ENCODE data around the gene P2RY14.
A peak's percentile ranks its signal among the peaks of the same experiment; 100 is the strongest.

Gene P2RY14

DNA sequence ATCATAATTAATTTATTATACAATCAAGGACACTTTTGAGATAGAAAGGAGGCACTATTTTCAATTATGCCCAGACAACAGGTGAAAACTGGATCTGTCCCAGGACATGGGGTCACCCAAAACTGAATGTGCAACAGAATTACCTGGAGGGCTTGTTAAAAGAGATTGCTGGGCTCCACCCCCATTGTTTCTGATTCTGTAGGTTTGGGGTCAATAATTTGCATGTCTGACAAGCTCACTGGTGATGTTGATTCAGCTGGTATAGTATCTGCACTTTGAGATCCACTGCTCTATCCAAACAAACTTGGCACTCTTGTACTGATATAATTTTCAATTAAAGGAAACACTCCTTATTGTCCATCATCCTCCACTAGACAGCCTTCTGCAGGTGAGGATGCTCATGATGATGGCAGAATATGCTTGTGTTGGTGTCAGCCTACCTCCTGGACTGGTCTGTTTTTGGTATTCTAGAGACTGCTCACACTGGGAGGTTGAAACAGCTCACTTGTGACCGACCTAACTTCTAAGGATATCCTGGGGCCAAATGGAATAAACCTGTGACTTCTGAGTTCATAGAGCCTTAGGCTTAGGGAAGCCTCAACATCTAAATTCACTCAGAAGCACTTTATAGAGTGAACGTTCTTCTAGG, 2.2 kb downstream of the P2RY14 start:
- Histone ChIP-seq H3K36me3 (ENCODE audit: control insufficient read depth, low read depth, low read length) (no peaks in the 10 kb centered on the region), H3K9me3 (ENCODE audit: control insufficient read depth, low read depth, low read length) (no peaks in the 10 kb centered on the region), H3K4me1 (ENCODE audit: control insufficient read depth, low read depth, low read length) (no peaks in the 10 kb centered on the region), H3K9ac (ENCODE audit: low read length) (no peak overlapping the region), H3K4me3 (ENCODE audit: low read length) (no peak overlapping the region), H3K27ac (ENCODE audit: low read length) (no peak overlapping the region), H3K27me3 (ENCODE audit: control insufficient read depth, insufficient read depth, low read length) (no peaks in the 10 kb centered on the region)

DNA sequence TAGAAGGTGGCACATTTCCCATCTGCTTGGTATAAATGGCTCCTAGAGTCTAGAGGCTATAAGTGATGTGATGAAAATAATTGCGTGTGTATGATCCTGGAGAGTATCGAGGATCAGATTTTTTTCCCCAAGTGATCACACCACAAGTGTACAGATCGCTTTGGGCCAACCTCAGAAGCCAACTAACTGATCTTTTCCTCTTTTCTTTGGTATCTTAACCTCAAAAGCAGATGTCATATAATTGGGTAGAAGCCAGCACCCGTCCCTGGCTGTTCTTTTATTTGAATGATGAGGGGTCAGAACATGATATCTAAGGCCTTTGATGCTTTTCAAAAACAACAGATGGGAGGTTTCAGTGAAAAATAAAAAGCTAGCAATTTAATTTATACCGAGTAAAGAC, 3.3 kb downstream of the P2RY14 start:
- Histone ChIP-seq H3K36me3 (ENCODE audit: control insufficient read depth, low read depth, low read length) (no peaks in the 10 kb centered on the region), H3K9ac (ENCODE audit: low read length) (no peak overlapping the region), H3K4me1 (ENCODE audit: control insufficient read depth, low read depth, low read length) (no peaks in the 10 kb centered on the region), H3K27me3 (ENCODE audit: control insufficient read depth, insufficient read depth, low read length) (no peaks in the 10 kb centered on the region), H3K4me3 (ENCODE audit: low read length) (no peak overlapping the region), H3K27ac (ENCODE audit: low read length) (no peak overlapping the region), H3K9me3 (ENCODE audit: control insufficient read depth, low read depth, low read length) (no peaks in the 10 kb centered on the region)

DNA sequence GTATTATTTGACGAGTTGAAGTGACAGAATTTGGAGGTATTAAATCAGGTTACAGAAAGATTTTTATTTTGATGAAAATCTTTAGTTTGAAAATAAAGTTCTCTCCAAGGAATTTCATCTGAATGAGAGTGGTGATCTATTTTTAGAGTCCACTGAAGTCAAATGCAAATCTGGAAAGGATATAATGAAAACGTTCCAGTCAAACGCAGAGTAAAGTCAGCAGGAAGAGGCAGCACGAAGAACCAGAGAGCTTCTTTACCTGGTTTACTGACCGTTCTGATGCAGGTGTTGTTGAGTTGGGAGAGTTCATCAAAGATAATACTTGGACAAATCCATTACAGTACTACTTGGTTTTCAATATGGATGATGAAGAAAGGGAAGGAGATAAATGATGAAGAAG, 8.7 kb downstream of the P2RY14 start:
- H3K9me3 ChIP-seq (ENCODE audit: control insufficient read depth, low read depth, low read length) = no peaks in the 10 kb centered on the region
- H3K27ac ChIP-seq (ENCODE audit: low read length) = no peak overlapping the region
- no peak overlapping the region for H3K9ac ChIP-seq (ENCODE audit: low read length)
- peaks cover 13% of the 10 kb centered on the region for H3K4me1 ChIP-seq (ENCODE audit: control insufficient read depth, low read depth, low read length)
- H3K4me3 ChIP-seq (ENCODE audit: low read length) = no peak overlapping the region
- no peaks in the 10 kb centered on the region for H3K27me3 ChIP-seq (ENCODE audit: control insufficient read depth, insufficient read depth, low read length)
- no peaks in the 10 kb centered on the region for H3K36me3 ChIP-seq (ENCODE audit: control insufficient read depth, low read depth, low read length)

DNA sequence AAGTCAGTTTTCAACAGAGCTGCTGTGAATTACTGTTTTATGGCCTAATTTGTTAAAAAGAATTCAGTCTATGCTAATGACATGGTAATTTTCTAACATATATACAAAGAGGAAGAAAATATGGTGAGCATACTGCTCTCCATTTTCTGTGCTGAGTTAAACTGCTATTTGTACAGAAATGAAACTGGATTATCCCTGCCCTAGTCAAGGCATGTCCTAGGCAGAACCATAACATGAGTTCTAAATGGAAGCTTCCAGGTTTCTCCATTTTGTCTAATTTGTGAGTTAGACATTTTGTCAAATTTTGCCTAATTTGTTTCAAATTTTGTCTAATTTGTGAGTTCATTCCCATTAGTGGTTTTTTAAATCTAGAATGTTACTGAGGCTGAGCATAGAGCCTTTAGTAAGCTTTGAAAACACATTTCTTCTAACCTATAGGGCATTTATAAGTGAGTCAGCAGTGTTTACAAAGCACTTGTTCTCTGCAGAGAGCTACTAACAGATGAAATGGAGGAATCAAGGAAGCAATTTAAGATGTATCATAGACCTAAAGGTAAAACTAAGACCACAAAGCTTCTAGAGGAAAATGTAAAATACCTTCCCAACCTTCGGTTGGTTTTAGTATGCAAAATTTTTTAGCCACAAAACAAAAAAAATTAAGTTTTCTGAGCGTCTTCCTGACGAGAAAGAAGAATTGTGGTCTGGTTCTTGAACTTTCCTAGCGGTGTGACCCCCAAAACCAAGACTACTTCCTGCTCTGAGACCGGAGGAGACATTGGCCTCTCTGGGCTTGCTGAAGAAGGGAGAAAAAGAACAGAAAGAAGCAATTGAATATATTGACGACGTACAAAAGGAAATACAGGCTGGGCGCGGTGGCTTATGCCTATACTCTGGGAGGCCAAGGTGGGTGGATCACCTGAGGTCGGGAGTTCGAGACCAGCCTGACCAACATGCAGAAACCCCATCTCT, 9.8 kb downstream of the P2RY14 start:
- Histone ChIP-seq H3K27ac (ENCODE audit: low read length) (peak overlapping the region; percentile 6), H3K4me3 (ENCODE audit: low read length) (no peak overlapping the region), H3K36me3 (ENCODE audit: control insufficient read depth, low read depth, low read length) (no peaks in the 10 kb centered on the region), H3K4me1 (ENCODE audit: control insufficient read depth, low read depth, low read length) (peaks cover 13% of the 10 kb centered on the region), H3K9ac (ENCODE audit: low read length) (no peak overlapping the region), H3K27me3 (ENCODE audit: control insufficient read depth, insufficient read depth, low read length) (no peaks in the 10 kb centered on the region), H3K9me3 (ENCODE audit: control insufficient read depth, low read depth, low read length) (no peaks in the 10 kb centered on the region)

DNA sequence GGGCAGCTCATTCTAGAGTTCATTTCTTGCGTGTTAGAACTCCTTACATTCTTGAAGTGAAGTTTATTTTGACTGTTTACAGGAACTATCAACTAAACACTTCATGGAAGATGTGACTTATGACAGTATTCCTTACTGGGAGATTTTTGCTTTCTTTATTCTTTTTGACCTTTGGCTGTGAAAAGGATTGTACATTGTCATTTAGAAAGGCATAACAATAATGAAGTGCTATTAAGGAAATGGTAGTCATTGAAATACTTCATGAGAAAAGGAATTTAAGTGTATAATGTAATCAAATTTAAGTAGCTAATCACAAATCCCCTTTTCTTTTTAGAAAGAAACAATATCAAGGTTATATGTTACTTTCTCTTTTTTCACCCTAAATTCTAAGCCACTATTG, 11.3 kb downstream of the P2RY14 start:
- H3K9me3 ChIP-seq (ENCODE audit: control insufficient read depth, low read depth, low read length) = no peaks in the 10 kb centered on the region
- H3K4me1 ChIP-seq (ENCODE audit: control insufficient read depth, low read depth, low read length) = peaks cover 13% of the 10 kb centered on the region
- no peak overlapping the region for H3K9ac ChIP-seq (ENCODE audit: low read length)
- H3K27me3 ChIP-seq (ENCODE audit: control insufficient read depth, insufficient read depth, low read length) = no peaks in the 10 kb centered on the region
- H3K36me3 ChIP-seq (ENCODE audit: control insufficient read depth, low read depth, low read length) = no peaks in the 10 kb centered on the region
- peak overlapping the region; percentile 11 for H3K27ac ChIP-seq (ENCODE audit: low read length)
- no peak overlapping the region for H3K4me3 ChIP-seq (ENCODE audit: low read length)

DNA sequence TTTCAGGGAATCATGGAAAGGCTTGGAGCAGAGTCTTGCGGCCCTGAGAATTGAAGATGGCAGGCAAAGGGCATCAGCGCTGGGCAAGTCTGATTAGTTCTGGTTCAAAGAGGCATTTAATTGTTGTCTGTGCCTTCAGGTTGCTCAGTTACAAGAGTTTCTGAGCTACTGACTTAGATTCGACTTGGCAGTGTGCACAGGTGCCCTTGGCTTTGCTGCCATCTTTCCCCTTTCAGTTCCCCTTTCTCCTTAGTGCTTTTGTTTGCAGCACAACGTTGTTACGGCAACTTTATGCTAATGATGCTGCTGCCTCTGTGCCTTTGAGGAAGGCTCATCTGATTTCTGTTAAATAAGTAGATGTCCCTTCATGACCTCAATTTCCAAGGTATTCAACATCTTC, 12.5 kb downstream of the P2RY14 start:
- Histone ChIP-seq H3K27ac (ENCODE audit: low read length) (peak overlapping the region; percentile 50), H3K36me3 (ENCODE audit: control insufficient read depth, low read depth, low read length) (no peaks in the 10 kb centered on the region), H3K9ac (ENCODE audit: low read length) (peak overlapping the region; percentile 51), H3K27me3 (ENCODE audit: control insufficient read depth, insufficient read depth, low read length) (no peaks in the 10 kb centered on the region), H3K4me3 (ENCODE audit: low read length) (no peak overlapping the region), H3K4me1 (ENCODE audit: control insufficient read depth, low read depth, low read length) (peaks cover 13% of the 10 kb centered on the region), H3K9me3 (ENCODE audit: control insufficient read depth, low read depth, low read length) (no peaks in the 10 kb centered on the region)

DNA sequence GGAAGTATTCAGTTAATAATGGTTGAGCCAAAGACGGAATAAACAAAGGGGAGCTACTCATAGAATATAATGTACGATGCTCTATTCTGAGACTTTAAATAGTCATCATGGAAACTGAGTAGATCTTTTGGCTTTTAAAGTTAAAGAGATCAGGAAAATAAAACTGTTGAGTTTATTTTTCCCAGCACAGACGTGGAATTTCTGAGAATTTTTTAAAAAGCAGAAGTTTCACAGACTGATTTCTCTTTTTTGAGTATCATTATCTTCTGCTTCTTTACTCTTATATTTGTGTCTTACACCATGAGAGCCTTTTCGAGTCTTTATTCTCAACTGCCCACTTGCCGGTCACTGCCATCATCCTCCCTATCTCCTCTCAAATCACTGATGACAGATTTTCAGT, 13.2 kb downstream of the P2RY14 start:
- no peak overlapping the region for H3K9ac ChIP-seq (ENCODE audit: low read length)
- no peaks in the 10 kb centered on the region for H3K36me3 ChIP-seq (ENCODE audit: control insufficient read depth, low read depth, low read length)
- H3K4me3 ChIP-seq (ENCODE audit: low read length) = no peak overlapping the region
- no peaks in the 10 kb centered on the region for H3K27me3 ChIP-seq (ENCODE audit: control insufficient read depth, insufficient read depth, low read length)
- no peaks in the 10 kb centered on the region for H3K9me3 ChIP-seq (ENCODE audit: control insufficient read depth, low read depth, low read length)
- peaks cover 13% of the 10 kb centered on the region for H3K4me1 ChIP-seq (ENCODE audit: control insufficient read depth, low read depth, low read length)
- peak overlapping the region; percentile 50 for H3K27ac ChIP-seq (ENCODE audit: low read length)

DNA sequence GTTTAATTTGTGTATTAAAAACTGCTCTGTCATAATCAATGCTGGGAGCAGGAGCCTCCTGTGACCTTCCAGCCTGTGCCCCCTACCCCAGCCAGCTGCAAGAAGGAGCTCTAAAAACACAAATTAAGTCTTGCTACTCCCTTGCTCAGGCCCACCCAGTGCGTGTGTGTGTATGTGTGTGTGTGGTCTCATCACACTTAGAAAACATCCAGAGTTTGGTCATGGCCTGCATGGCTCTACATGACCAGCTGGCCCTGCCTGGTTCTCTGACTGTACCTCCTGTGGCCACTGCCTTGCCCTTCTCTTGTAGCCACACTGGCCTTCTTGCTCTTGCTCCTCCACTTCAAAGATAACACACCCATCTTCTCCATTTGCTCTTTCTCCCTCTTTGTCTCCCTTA, 13.7 kb downstream of the P2RY14 start:
- no peaks in the 10 kb centered on the region for H3K27me3 ChIP-seq (ENCODE audit: control insufficient read depth, insufficient read depth, low read length)
- no peak overlapping the region for H3K4me3 ChIP-seq (ENCODE audit: low read length)
- H3K27ac ChIP-seq (ENCODE audit: low read length) = no peak overlapping the region
- no peaks in the 10 kb centered on the region for H3K36me3 ChIP-seq (ENCODE audit: control insufficient read depth, low read depth, low read length)
- no peak overlapping the region for H3K9ac ChIP-seq (ENCODE audit: low read length)
- peaks cover 13% of the 10 kb centered on the region for H3K4me1 ChIP-seq (ENCODE audit: control insufficient read depth, low read depth, low read length)
- H3K9me3 ChIP-seq (ENCODE audit: control insufficient read depth, low read depth, low read length) = no peaks in the 10 kb centered on the region

DNA sequence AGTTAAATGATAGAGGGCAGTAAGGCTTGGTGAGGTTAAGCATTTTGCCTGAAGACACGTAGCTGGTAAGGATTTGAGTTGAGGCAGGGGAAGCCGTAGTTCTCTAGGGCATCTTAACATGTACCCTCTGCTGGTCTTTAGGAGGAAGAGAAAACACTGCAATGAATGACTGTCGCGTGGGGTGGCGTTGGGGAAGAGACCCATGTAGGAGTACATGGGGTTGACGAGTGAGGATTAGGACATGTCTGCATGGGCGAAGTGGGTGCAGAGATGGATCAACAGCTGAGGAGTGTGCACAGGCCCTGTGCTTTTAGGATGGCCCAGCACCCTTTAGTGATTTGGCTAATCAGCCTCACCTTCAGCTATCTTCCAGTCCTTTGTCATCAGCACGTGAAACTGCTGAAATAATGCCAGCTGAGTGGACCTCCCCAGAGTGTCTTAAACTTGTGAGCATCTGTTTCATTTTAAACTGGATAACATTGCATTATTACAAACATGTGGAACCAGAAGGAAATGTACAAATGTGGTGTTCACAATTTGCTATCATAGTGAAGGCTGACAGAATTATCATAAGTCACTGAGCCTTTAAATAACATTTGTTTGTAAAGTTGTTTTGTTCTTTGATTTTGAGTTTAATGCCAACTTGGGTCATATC, 15.3 kb downstream of the P2RY14 start:
- Histone ChIP-seq H3K4me1 (ENCODE audit: control insufficient read depth, low read depth, low read length) (peaks cover 13% of the 10 kb centered on the region), H3K4me3 (ENCODE audit: low read length) (no peak overlapping the region), H3K9me3 (ENCODE audit: control insufficient read depth, low read depth, low read length) (no peaks in the 10 kb centered on the region), H3K27ac (ENCODE audit: low read length) (no peak overlapping the region), H3K9ac (ENCODE audit: low read length) (no peak overlapping the region), H3K36me3 (ENCODE audit: control insufficient read depth, low read depth, low read length) (no peaks in the 10 kb centered on the region), H3K27me3 (ENCODE audit: control insufficient read depth, insufficient read depth, low read length) (no peaks in the 10 kb centered on the region)

DNA sequence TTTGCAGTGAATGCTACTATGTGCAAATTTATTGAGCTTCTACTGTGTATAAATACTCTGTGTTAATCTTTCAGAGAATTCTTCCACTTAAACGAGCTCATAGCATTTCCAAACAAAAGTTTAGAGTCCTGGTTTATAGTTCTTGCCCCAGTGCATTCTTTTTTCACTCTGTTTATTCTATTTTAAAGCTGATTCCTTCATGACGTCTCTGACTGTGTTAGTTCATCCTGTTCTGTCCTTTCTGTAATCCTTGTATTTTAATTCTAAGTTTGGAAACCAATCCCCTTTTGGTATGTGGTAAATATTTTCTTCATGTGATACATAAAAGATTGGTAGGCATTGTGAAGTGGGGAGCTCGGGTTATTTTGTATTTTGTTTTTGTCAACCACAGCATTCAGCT, 18.7 kb downstream of the P2RY14 start:
- H3K4me1 ChIP-seq (ENCODE audit: control insufficient read depth, low read depth, low read length) = no peaks in the 10 kb centered on the region
- no peaks in the 10 kb centered on the region for H3K36me3 ChIP-seq (ENCODE audit: control insufficient read depth, low read depth, low read length)
- no peaks in the 10 kb centered on the region for H3K9me3 ChIP-seq (ENCODE audit: control insufficient read depth, low read depth, low read length)
- no peaks in the 10 kb centered on the region for H3K27me3 ChIP-seq (ENCODE audit: control insufficient read depth, insufficient read depth, low read length)
- no peak overlapping the region for H3K9ac ChIP-seq (ENCODE audit: low read length)
- H3K27ac ChIP-seq (ENCODE audit: low read length) = no peak overlapping the region
- no peak overlapping the region for H3K4me3 ChIP-seq (ENCODE audit: low read length)

DNA sequence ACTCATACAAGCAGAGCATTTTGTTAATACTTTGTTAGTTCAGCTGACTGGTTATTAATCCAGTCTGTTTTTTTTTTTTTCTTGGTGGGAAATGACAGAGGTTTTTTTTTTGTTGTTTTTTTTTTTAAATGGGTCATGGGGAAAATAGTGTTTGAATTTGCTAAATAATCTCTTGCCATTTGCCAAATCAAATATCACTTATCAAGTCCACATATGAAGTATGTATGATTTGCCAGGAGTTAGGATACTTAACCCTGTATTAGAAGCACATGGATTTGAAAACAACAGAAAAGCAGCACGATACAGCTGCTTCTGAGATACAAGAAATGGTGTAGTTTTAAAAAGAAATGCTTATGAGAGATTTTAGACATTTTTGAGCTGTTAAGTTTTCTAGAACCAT, 21.6 kb downstream of the P2RY14 start:
- Histone ChIP-seq H3K9ac (ENCODE audit: low read length) (no peak overlapping the region), H3K9me3 (ENCODE audit: control insufficient read depth, low read depth, low read length) (no peaks in the 10 kb centered on the region), H3K4me3 (ENCODE audit: low read length) (no peak overlapping the region), H3K4me1 (ENCODE audit: control insufficient read depth, low read depth, low read length) (no peaks in the 10 kb centered on the region), H3K27me3 (ENCODE audit: control insufficient read depth, insufficient read depth, low read length) (no peaks in the 10 kb centered on the region), H3K36me3 (ENCODE audit: control insufficient read depth, low read depth, low read length) (no peaks in the 10 kb centered on the region), H3K27ac (ENCODE audit: low read length) (no peak overlapping the region)
